SK-N-MC (cell line): ENCODE measurements around the gene ZNHIT6.
A peak's percentile ranks its signal among the peaks of the same experiment; 100 is the strongest.

Experiments used
- EZH2 ChIP-seq: fragments of 200-600 bp; sonication (generic); IDR thresholded peaks from one replicate; pipeline ENCODE4 v1.6.1; 2017; ENCODE audit warnings: antibody characterized with exemption
- POLR2AphosphoS5 ChIP-seq: IDR thresholded peaks from 2 replicates; pipeline ENCODE4 v1.6.1; 2012; ENCODE audit warnings: mild to moderate bottlenecking, low read depth, low read length, borderline replicate concordance

DNA sequence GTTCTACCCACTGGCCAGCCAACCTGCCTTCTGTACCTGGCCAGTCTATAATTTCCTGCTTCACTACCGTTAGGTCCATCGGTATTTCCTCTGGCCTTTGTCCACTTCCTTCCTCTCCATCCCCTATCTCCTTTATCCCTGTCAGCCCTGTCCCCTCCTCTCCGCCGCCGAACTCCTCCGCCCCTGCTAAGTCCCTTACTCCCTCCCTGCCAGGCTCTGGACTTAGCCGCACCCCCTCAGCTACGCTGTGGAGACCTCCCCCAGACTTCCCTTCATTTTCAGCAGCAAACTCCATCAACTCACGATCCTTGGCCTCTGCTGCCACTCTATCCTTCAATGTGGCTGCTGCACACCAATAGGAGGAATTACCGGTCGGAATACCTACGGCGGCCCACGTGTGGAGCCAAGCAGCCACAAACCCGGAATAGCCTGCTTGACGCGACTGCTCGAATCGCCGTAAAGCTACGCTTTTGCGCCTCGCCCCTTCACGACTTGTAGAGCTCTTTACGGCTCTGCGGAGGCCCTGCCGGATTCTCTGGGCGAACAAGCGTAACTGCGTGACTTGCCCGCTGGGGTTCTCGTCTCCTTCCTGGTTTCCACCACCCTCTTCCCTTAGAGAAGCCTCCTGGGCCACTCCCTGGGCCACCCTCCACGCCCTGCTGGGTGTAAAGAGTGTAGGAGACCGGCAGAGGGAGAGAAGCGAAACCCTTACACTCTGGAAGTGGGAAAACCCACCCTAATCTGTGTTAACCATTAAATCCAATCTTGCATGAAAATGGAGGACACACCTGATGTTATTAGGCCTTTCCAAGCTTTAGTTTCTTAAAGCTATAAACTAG, at the start of gene ZNHIT6:
- no peak for TF ChIP-seq EZH2
- TF ChIP-seq POLR2AphosphoS5 = peak; percentile 90
